Transverse colon (tissue), 4 donors: ENCODE results near the gene RDH12. TPM values are rescaled to one million over a fixed set of nuclear protein-coding genes. Genes with fewer than 3 reads are reported as not detected.
"Not testable (repeated sequence)": the region's sequence is repeated elsewhere in the genome, so short reads cannot be mapped to it uniquely, and the experiment has no call there.

Experiments
- DNase-seq: peaks from one replicate; pipeline ENCODE4 v3.0.0-alpha.2; 2019
- H3K27ac ChIP-seq, 4 donors: fragments of 200-600 bp; sonication (generic); 2 replicates each; pipeline ENCODE4 v1.5.1; 2016 to 2018; ENCODE audit warnings: inconsistent platforms in 4 of 4
- H3K27me3 ChIP-seq: fragments of 200-600 bp; sonication (generic); 2 replicates; pipeline ENCODE4 v1.5.1; 2017; ENCODE audit warnings: inconsistent platforms
- H3K36me3 ChIP-seq, 4 donors: fragments of 200-600 bp; sonication (generic); 2 replicates each; pipeline ENCODE4 v1.5.1; 2017 to 2019; ENCODE audit warnings: inconsistent platforms in 4 of 4
- H3K4me1 ChIP-seq, 4 donors: fragments of 200-600 bp; sonication (generic); 2 replicates each; pipeline ENCODE4 v1.5.1; 2017 to 2020; ENCODE audit warnings: inconsistent platforms in 4 of 4
- H3K4me3 ChIP-seq, 4 donors: fragments of 200-600 bp; sonication (generic); 1 replicate in 1 of 4; 2 replicates in 3 of 4; pipeline versions ENCODE4 v1.5.1 to v1.6.1; 2017 to 2019; ENCODE audit warnings: inconsistent platforms in 4 of 4
- H3K9me3 ChIP-seq, 2 donors: fragments of 200-600 bp; sonication (generic); 2 replicates each; pipeline ENCODE4 v1.5.1; 2017 to 2019; ENCODE audit warnings: inconsistent platforms in 2 of 2
- CTCF ChIP-seq, 5 experiments: fragments of 200-600 bp in 3 of 5; fragments of 450-650 bp in 2 of 5; sonication (generic) in 3 of 5; IDR thresholded peaks; 1 replicate in 2 of 5; 2 replicates in 3 of 5; pipeline ENCODE4 v1.5.1; 2016 to 2017; ENCODE audit warnings: antibody characterized with exemption in 5 of 5, inconsistent platforms in 3 of 5, mild to moderate bottlenecking in 2 of 5, moderate library complexity in 1 of 5
- EP300 ChIP-seq: sonication (generic); formaldehyde crosslinking; IDR thresholded peaks from one replicate; pipeline ENCODE4 v1.6.1; 2017; ENCODE audit warnings: antibody characterized with exemption, low read depth
- POLR2A ChIP-seq: fragments of 450-650 bp; IDR thresholded peaks from one replicate; pipeline ENCODE4 v1.6.1; 2016; ENCODE audit warnings: antibody characterized with exemption, mild to moderate bottlenecking, moderate library complexity
- POLR2AphosphoS5 ChIP-seq, 3 donors: sonication (generic); formaldehyde crosslinking; IDR thresholded peaks; one replicate each; pipeline ENCODE4 v1.6.1; 2016; ENCODE audit warnings: antibody characterized with exemption in 3 of 3
- WGBS, 2 donors: methylation state at CpG; one replicate each; pipeline ENCODE4 v1.1.5; 2018; ENCODE audit warnings: low coverage in 1 of 2; 5-methylcytosine and 5-hydroxymethylcytosine counted together
- in situ Hi-C, 4 donors: fragments of 200-750 bp; cut with MboI; loops; one replicate each; pipeline versions ENCODE4 v1.15.0 to v1.15.1; 2017; ENCODE audit warnings: low sequenced_read_pairs in 3 of 4, low pct_ligation_motif_present in 1 of 4, low pct_unique_long_range_greater_than_20kb in 1 of 4
- intact Hi-C: fragments of 100-400 bp; cut with DNase I; formaldehyde crosslinking; loops from one replicate; pipeline ENCODE4 v1.15.1; 2023; ENCODE audit warnings: low total_unique reads
- total RNA-seq, 4 donors: library from RNA; depleted of rRNA; stranded (reverse); fragments of >200 nt; gene quantifications; one replicate each; pipeline ENCODE4 v1.1.0, GENCODE V29; 2016

Gene RDH12
- total RNA-seq, 4 donors from 2014 or later: 0.27 TPM; not detected in 3

GRCh38 chr14:67710209-67710608 is 8.5 kb downstream of the RDH12 start:
- intact Hi-C loops: no loop called here
- no peaks in the 10 kb centered on the region for H3K36me3 ChIP-seq
- H3K27ac ChIP-seq: no peak overlapping the region
- in situ Hi-C loops: loop anchor here in 2 of 4 donors (25.0 kb wide), 2 partner anchors 98 to 273 kb away; partner anchors contain the start of genes ARG2 (in 1 of the 2) and PIGH (in 1 of the 2)
- TF ChIP-seq EP300: no peak
- no peak for TF ChIP-seq POLR2AphosphoS5 (IDR thresholded peaks at IDR 0.05)
- no peak for TF ChIP-seq POLR2A
- TF ChIP-seq CTCF (IDR thresholded peaks at IDR 0.05): no peak
- 81 to 94% methylated on average over 2 of the region's 2 CpGs for WGBS, 2 donors
- H3K27me3 ChIP-seq: no peaks in the 10 kb centered on the region
- H3K9me3 ChIP-seq: peaks cover 0 to 5% of the 10 kb centered on the region in 2 donors
- no peak overlapping the region for H3K4me3 ChIP-seq
- no peak for DNase-seq
- H3K4me1 ChIP-seq: no peaks in the 10 kb centered on the region

GRCh38 chr14:67717048-67717447 is 15.4 kb downstream of the RDH12 start:
- H3K9me3 ChIP-seq: no peaks in the 10 kb centered on the region

GRCh38 chr14:67718265-67718664 is 16.6 kb downstream of the RDH12 start:
- H3K4me3 ChIP-seq: no peak overlapping the region
- no peak overlapping the region for H3K27ac ChIP-seq
- no peak for DNase-seq
- H3K4me1 ChIP-seq: peaks cover 0 to 11% (median 0%) of the 10 kb centered on the region in 4 donors
- intact Hi-C loops (no loop called here), in situ Hi-C loops (loop anchor here in 2 of 4 donors (25.0 kb wide), 2 partner anchors 106 to 281 kb away; partner anchors contain the start of genes ARG2 (in 1 of the 2) and PIGH (in 1 of the 2))
- no peaks in the 10 kb centered on the region for H3K36me3 ChIP-seq
- TF ChIP-seq CTCF (IDR thresholded peaks at IDR 0.05) (no peak), EP300 (no peak), POLR2A (no peak), POLR2AphosphoS5 (IDR thresholded peaks at IDR 0.05) (no peak)
- 77% methylated on average over 2 of the region's 2 CpGs; no CpG with 5 or more reads in 1 of the 2 donors for WGBS, 2 donors
- H3K27me3 ChIP-seq: peaks cover 5% of the 10 kb centered on the region
- no peaks in the 10 kb centered on the region for H3K9me3 ChIP-seq

More at GRCh38 chr14:67717048-67717447, 15.4 kb downstream of the RDH12 start:
- 89 to 92% methylated on average over 1 of the region's 1 CpG for WGBS, 2 donors
- no peaks in the 10 kb centered on the region for H3K36me3 ChIP-seq
- intact Hi-C loops (no loop called here), in situ Hi-C loops (loop anchor here in 2 of 4 donors (25.0 kb wide), 2 partner anchors 105 to 280 kb away; partner anchors contain the start of genes ARG2 (in 1 of the 2) and PIGH (in 1 of the 2))
- no peak overlapping the region for H3K4me3 ChIP-seq
- H3K27me3 ChIP-seq: no peaks in the 10 kb centered on the region
- DNase-seq: no peak
- no peak overlapping the region for H3K27ac ChIP-seq
- peaks cover 0 to 3% (median 0%) of the 10 kb centered on the region in 4 donors for H3K4me1 ChIP-seq
- no peak for TF ChIP-seq POLR2A
- TF ChIP-seq EP300: no peak
- no peak for TF ChIP-seq CTCF (IDR thresholded peaks at IDR 0.05)
- TF ChIP-seq POLR2AphosphoS5 (IDR thresholded peaks at IDR 0.05): no peak

GRCh38 chr14:67719385-67719784 is 17.7 kb downstream of the RDH12 start:
- H3K9me3 ChIP-seq, H3K36me3 ChIP-seq, H3K27me3 ChIP-seq, H3K27ac ChIP-seq, DNase-seq, intact Hi-C loops, H3K4me3 ChIP-seq: not testable (repeated sequence)
- 87 to 93% methylated on average over 3 of the region's 3 CpGs for WGBS, 2 donors
- H3K4me1 ChIP-seq: peaks cover 0 to 11% (median 0%) of the 10 kb centered on the region in 4 donors
- in situ Hi-C loops: loop anchor here in 2 of 4 donors (25.0 kb wide), 2 partner anchors 107 to 282 kb away; partner anchors contain the start of genes ARG2 (in 1 of the 2) and PIGH (in 1 of the 2)
